Pulmonary artery endothelial cell (primary cell): Measurements from ENCODE around the gene DPH2. TPM values are rescaled to one million over a fixed set of nuclear protein-coding genes. Genes with fewer than 3 reads are reported as not detected.

Experiments used
- DNase-seq: peaks from one replicate; pipeline ENCODE4 v3.0.0-alpha.2; 2011; ENCODE audit warnings: low read depth, low spot score
- total RNA-seq: library from RNA; depleted of rRNA; stranded (reverse); fragments of >200 nt; gene quantifications from 2 replicates; pipeline ENCODE4 v1.2.3, GENCODE V29; 2014

DPH2 gene
- total RNA-seq, 1 donor from 2014 or later, result 25.9 TPM

DNA sequence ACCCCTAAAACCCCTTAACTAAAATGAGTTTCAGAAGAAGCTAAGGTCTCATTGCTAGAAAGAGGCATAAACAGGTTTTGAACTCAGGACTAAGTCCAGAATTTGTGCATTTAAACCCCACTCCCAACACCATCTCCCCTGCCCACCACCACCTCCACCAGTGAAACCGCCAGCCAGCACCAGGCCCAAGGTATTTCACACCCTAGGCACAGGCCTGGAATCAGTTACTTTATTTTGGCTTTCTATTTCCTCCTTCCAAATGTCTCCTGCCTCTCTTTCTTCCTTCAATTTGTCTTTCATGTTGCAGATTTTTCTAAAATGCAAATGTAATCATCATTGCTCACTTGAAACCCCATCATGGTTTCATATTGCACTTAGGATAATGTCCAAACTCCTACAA, 24.9 kb upstream of the DPH2 start:
- no peak for DNase-seq

DNA sequence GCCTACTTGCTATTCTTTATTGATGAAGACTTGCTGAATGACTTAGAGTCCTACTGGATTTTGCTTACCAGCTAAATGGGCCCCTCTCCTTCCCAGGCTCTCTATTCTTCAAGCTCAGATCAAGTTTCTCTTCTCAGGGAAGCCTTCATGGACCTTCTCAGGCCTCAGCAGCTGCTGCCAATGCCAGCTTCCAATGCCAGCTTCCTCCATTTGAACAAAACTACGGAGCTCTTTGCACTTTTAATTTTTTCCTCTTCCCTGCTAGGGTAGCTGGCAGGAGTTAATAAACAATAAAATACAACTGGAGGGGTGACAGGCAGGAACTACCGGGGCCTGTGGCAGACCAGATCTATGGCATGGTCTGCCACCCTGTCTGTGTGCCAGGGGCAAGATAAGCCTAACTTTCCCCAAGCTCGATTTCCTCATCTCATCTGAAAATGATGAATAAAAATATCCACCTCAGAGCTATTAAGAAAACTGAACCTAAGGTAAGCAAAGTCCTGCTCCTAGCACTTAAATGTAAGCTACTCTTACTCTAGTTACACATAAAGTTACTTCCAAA, 24.1 kb upstream of the DPH2 start:
- no peak for DNase-seq

GRCh38 chr1:43946236-43947060, 23.4 kb upstream of the DPH2 start, which contains the start of gene IPO13:
TSS of gene IPO13 (plus strand) at chr1:43946950. CDS start at chr1:43947601, 651 bp downstream.
- DNase-seq, result peak; percentile 75

DNA sequence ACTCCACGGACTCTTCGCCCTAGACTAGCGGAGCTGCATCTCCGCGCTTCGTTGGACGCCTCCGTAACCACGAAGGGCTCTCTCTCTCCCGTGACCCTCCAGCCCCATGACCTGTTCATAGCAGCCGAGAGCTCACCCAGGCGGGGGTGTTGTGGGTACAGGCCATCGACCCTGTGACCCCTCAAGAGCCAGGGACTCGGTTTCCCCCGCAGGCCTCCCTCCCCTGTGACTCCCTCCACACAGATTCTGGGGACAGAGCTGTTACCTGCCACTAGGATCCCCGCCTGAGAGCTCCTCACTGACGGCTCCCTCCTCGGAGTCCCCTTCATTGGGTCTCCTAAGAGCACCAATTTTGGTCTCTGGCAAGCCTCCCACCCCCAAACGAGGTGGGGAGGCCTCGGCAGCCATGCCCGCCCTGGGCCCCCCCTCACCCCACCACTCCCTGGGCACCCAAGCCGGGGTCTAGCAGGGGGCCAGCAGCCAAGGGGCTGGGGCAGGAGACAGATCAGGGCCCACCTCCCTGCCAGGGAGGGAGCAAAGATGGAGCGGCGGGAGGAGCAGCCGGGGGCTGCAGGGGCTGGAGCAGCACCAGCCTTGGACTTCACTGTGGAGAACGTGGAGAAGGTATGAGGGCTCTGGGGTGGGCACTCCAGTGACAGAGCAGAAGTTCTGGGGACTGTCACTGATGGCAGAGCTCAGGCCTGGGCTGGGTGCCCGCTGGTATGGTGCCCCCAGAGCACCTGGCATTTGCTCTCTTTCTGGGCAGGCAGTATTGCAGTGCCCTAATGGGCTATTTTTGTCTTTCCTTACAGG, 22.5 kb upstream of the DPH2 start:
- no peak for DNase-seq

DNA sequence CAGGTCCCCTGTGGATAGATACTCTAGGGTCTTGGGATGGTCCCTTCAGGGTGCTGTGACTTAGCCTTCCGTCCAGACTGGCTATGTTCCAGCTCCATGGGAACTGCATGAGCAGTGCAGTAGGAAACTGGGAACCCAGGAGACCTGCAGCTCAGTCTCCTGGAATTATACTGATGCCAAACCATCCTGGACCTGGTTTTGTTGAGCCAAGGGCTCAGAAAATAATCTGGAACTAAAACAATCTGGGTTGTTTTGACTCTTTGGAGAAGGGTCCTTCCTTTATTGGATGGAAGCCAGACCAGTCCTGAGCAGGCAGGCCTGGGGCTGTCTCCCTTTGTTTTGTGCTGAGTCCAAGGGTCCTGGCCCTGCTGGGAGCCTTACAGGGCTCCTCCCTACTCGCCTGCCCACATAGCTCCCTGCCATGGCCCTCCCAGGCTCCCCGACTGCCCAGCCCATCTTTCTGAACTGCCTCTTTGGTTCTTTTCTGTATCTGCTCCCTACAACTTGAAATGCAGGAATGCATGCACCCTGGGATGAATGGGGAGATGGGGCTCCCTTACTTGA, 21.9 kb upstream of the DPH2 start:
- DNase-seq, result no peak

DNA sequence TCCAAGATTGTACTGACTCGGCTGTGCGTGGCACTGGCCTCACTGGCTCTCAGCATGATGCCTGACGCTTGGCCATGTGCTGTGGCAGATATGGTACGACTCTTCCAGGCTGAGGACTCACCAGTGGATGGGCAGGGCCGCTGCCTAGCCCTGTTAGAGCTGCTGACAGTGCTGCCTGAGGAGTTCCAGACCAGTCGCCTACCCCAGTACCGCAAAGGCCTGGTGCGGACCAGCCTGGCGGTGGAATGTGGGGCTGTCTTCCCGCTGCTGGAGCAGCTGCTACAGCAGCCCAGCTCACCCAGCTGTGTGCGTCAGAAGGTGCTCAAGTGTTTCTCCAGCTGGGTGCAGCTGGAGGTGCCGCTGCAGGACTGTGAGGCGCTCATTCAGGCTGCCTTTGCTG, 20.1 kb upstream of the DPH2 start:
- DNase-seq, result no peak

DNA sequence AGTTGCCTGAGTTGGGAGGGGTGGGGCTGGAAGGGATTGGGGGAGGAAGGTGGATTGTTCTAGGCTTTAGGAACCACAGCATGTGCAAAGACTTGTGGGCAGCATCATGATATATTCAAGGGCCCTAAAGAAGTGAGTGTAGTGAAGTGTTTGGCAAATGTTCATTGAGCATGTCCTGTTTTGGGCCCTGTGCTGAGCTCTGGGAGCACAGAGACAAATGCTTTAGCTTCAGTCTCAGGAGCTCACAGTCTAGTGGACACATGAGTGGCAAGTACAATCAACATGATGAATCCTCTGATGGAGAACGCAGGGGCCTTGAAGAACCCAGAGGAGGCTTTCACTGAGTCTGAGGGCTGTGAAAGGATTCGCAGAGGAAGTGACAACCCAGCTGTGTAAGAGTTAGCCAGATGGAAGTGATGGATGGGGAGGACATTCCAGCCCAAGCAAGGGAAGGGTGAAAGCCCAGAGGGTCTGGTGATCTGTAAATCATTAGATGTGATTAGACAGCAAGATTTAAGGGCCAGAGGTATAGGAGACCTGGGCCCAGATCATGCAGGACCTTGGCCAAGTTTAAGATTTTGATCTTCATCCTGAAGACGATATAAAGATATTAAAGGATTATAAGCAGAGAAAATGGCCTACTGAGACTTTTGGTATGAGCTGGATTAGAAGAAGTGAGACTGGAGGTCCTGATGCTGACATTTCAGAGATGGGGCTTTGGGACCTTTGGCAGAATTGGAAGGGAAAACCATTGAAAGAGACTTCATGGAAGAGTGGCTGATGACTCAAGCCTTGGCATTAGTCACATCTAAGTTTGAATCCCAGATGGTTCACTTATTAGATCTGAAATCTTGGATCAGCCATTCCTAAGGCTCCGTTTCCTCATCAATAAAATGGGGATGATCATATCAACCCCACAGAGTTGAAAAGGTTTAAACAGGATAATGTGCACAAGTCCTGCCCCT, 18.5 kb upstream of the DPH2 start:
- DNase-seq, result no peak

DNA sequence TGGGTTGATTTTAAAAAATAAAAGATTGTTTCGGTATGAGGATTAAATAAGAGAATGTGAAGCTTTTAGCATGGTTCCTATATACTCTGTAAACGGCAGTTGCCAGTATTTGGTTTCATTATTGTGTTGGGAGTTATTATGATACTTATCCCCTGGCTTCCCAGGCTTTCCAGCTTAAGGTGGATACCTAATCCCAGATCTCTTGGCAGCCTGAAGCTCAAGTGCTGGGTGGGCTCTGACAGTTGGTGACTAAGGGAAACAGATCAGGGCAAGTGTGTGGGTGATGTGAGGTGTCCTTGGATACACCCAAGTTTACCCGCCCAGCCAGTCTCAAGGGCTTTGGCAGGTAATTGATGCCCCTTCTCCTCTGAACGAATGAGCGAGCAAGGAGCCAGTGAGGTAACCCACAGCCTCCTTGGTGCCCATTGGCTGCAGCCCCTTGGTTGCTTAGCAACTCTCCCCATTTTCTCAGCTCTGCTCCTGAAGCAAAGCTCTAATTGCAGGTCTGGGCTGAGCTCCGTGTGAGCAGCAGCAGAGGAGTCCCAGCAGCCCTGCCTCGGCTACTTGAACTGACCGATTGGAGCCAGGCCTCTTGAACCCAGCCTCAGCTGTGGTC, 17.0 kb upstream of the DPH2 start:
- DNase-seq, result no peak

DNA sequence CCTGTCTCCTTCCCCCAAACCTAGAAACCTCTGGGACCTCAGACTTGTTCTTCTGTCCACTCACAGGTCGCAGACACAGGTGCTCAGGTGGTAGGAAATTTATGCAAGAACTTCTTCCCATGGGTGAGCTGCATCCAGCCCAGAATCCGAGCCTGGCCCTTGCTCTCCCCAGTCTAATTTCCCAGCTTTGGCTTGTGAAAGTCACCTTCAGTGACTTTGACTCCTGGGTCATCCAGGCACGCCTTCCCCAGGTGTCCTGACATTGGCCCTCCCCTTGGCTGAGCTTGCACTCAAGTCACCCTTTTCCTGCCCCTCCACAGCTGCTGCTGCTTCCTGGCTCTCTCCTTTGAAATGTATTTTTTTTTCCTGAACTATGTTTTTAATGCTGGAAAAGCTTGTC, 16.4 kb upstream of the DPH2 start:
- no peak for DNase-seq

DNA sequence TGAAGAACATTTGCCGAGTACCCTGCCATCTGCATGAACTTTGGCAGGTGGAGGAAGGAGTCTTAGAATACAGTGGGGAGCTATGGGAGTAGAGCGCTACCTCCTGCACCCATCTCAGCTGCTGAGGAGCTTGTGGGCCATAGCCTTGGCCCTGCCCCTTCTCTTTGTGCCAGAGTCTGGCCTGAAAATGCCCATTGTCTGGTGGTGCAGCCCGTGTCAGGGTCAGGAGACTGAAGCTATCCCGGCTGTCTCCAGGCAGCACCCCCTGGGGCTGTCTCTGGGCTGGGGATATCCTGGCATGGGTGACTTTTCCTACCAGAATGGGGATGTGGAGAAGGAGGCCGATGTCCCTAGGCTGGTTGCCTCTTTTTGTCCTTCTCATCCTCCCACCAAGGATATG, 15.8 kb upstream of the DPH2 start:
- no peak for DNase-seq

DNA sequence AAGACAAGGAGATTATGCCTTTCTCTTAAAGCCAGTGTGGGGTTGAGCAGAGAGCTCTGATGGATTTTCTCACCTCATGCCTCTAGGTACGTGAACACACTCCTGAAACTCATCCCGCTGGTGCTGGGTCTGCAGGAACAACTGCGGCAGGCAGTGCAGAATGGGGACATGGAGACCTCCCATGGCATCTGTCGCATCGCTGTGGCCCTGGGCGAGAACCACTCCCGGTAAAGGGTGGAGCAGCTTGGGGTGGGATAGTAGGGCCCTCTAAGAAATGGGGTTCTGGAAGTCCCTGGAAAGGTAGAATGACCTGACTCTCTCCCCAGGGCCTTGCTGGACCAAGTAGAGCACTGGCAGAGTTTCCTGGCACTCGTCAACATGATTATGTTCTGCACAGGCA, 13.6 kb upstream of the DPH2 start:
- no peak for DNase-seq

DNA sequence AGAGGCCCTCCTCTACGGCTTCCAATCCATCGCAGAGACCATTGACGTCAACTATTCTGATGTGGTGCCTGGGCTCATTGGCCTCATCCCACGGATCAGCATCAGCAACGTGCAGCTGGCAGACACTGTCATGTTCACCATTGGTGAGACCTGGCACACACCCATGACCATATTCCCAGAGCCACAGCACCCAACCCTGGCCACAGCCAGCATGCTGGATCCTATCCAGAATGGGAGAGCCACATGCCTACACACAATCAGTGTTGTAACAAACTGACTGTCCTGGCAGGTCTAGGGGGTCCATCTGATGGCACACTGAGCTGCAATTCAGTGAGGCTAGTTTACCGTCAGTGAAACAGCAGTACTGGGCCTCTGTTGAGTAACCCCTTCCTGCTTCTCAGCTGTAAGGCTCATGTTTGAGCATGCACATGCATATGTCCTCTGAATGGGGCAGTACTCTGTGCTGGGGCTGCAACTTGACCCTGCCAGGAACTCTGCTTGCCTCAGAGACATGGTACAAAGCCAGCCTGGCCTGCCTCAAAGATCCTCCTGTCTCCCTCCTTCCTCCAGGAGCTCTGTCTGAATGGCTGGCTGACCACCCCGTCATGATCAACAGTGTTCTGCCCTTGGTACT, 12.3 kb upstream of the DPH2 start:
- no peak for DNase-seq

DNA sequence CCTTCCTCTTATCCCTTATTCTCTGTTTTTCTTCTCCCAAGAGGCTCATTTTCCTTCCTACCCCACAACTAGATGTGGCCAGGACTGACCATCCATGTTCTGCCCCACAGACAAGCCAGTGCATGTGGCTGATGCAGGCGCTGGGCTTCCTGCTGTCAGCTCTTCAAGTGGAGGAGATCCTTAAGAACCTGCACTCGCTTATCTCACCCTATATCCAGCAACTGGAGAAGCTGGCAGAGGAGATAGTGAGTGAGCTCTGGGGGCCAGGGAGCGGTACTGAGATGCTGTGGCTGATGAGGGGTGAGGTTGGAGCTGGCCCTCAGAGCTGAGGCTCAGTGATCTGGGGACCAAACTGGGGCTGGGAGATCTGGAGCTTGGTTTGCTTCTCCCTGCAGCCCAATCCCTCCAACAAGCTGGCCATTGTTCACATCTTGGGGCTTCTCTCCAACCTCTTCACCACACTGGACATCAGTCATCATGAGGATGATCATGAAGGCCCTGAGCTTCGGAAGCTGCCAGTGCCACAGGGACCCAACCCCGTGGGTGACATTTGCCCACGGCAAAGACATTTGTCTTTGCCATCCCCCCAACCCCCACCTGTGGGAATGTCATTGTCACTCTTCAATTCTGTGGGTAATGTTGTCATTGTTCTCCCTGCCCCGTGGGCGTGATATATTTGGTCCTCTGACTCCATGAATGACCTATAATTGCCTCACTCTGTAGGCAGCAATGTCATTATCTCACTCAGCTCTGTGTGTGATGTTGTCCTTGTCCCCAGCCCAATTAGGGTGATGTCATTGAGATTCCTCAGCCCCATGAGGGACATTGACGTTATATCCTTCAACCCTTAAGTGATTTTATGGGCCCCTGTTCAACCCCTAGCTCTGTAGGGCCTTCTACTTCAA, 11.2 kb upstream of the DPH2 start:
- DNase-seq, result no peak

DNA sequence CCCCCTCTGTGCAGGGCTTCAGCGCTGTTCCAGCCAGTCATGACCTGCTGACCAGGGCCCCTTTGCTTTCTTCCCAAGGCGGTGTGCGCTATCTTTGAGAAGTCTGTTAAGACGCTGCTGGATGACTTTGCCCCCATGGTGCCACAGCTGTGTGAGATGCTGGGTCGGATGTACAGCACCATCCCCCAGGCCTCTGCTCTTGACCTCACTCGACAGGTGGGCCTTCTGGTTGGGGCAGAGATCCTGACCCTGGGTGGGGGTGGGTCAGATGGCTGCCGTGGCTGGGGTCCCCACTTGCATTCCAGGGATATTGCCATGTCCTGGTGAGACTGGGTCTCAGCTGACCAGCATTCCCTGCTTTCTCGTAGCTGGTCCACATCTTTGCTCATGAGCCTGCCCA, 9.0 kb upstream of the DPH2 start:
- DNase-seq, result no peak

GRCh38 chr1:43961692-43962091, 8.1 kb upstream of the DPH2 start:
- DNase-seq, result no peak

- DNase-seq, result no peak
Measured at GRCh38 chr1:43962324-43962723, 7.5 kb upstream of the DPH2 start.

DNA sequence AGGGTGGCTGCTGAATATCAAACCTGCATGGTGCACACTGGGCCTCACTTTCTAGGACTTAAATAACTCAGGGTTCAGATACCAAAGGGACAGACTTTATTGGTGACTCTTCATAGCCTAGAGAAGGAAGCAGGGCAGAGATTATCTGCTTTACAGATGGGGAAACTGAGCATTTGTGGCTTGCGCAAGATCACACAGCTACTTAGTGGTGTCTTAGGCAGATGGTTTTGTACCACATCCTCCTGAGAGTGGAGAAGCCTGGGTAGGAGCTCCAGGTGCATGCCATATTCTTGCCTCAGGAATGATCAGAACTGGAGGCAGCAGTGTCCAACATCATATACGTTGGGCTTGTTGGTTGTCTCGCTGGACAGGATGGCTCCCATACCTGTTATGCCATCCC, 6.8 kb upstream of the DPH2 start:
- no peak for DNase-seq

DNA sequence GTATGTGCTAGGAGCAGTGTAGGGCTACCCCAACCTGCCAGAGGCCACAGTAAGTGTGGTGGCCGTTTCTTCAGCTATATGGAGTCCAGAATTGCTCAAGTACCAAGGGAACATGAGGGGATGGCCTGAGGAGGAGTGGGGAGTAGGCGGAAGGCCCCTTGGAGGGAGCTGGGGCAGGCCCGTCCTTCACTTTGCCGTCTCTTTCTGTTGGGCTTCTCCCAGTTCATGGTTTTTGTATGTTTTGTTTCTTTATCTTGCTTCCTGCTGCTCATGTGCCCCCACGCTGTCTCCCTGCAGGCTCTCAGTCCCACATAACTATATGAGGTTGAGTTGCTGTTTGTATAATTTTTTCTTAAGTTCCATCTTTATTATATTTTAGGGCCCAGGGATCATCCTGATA, 5.9 kb upstream of the DPH2 start:
- DNase-seq, result no peak

DNA sequence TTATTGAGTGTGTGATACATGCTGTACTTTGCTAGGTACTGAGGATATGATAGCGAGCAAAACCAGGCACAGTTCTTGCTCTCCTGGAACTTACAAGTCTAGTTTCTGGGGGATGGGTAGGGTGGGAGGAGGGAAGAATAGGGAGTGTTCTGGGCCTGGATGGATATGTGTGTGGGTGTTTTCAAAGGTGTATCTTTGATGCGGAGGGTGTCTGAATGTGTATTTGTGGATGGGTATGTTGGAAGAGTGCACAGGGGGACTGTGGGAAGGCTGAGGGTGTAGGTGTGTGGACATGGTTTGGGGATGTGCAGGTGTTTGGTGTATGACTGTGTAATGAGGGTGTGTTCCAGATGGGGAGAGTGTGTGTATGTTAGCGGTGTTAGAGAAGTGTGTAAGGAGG, 4.5 kb upstream of the DPH2 start:
- DNase-seq, result no peak
